Liver (tissue), 9 donors: ENCODE measurements around the gene ESRRA. TPM values are rescaled to one million over a fixed set of nuclear protein-coding genes. Genes with fewer than 3 reads are reported as not detected.

Experiments used
- DNase-seq: peaks from one replicate; pipeline ENCODE4 v3.0.0-alpha.2; 2017; ENCODE audit warnings: low spot score
- H3K27ac ChIP-seq, 2 donors: one replicate each; pipeline ENCODE4 v1.7.0; 2013; ENCODE audit warnings: inconsistent platforms in 2 of 2, low read length in 2 of 2, control low read depth in 1 of 2, low read depth in 1 of 2, mild to moderate bottlenecking in 1 of 2
- H3K27me3 ChIP-seq, 4 donors: one replicate each; pipeline versions ENCODE4 v1.6.1 to v1.7.0; 2013; ENCODE audit warnings: low read length in 3 of 4, inconsistent platforms in 1 of 4, mild to moderate bottlenecking in 1 of 4, moderate library complexity in 1 of 4; ENCODE audit not compliant: control insufficient read depth in 4 of 4, insufficient read depth in 4 of 4
- H3K36me3 ChIP-seq, 4 donors: one replicate each; pipeline versions ENCODE4 v1.6.1 to v1.7.0; 2013; ENCODE audit warnings: low read length in 3 of 4, mild to moderate bottlenecking in 3 of 4, low read depth in 1 of 4, moderate library complexity in 1 of 4; ENCODE audit not compliant: control insufficient read depth in 4 of 4, insufficient read depth in 3 of 4
- H3K4me1 ChIP-seq, 4 donors: one replicate each; pipeline versions ENCODE4 v1.6.1 to v1.7.0; 2013; ENCODE audit warnings: low read length in 3 of 4, mild to moderate bottlenecking in 3 of 4, moderate library complexity in 1 of 4; ENCODE audit not compliant: control insufficient read depth in 4 of 4, insufficient read depth in 4 of 4
- H3K4me3 ChIP-seq, 3 donors: one replicate each; pipeline versions ENCODE4 v1.6.1 to v1.7.0; 2013; ENCODE audit warnings: low read length in 3 of 3, control low read depth in 1 of 3, low read depth in 1 of 3, mild to moderate bottlenecking in 1 of 3
- H3K9ac ChIP-seq, 2 donors: one replicate each; pipeline ENCODE4 v1.7.0; 2013; ENCODE audit warnings: low read length in 2 of 2, mild to moderate bottlenecking in 2 of 2, moderate library complexity in 2 of 2, control low read depth in 1 of 2, low read depth in 1 of 2
- H3K9me3 ChIP-seq, 4 donors: one replicate each; pipeline versions ENCODE4 v1.6.1 to v1.7.0; 2013; ENCODE audit warnings: low read length in 3 of 4; ENCODE audit not compliant: control insufficient read depth in 4 of 4
- EGR1 ChIP-seq, 2 donors: IDR thresholded peaks; 2 replicates each; pipeline ENCODE4 v1.6.1; 2016 to 2018; ENCODE audit warnings: antibody characterized with exemption in 2 of 2, low read depth in 2 of 2
- FOXA1 ChIP-seq: IDR thresholded peaks from 2 replicates; pipeline ENCODE4 v1.6.1; 2016; ENCODE audit warnings: antibody characterized with exemption
- FOXA2 ChIP-seq: IDR thresholded peaks from 2 replicates; pipeline ENCODE4 v1.6.1; 2016; ENCODE audit warnings: antibody characterized with exemption
- HNF4G ChIP-seq: IDR thresholded peaks from 2 replicates; pipeline ENCODE4 v1.6.1; 2016; ENCODE audit warnings: antibody characterized with exemption
- NR2F2 ChIP-seq: IDR thresholded peaks from 2 replicates; pipeline ENCODE4 v1.6.1; 2016; ENCODE audit warnings: antibody characterized with exemption
- RXRA ChIP-seq, 2 donors: IDR thresholded peaks; 2 replicates each; pipeline ENCODE4 v1.6.1; 2017 to 2018; ENCODE audit warnings: antibody characterized with exemption in 2 of 2, mild to moderate bottlenecking in 1 of 2
- TAF1 ChIP-seq: conservative IDR thresholded peaks from 2 replicates; pipeline ENCODE4 v1.6.1; 2016; ENCODE audit warnings: antibody characterized with exemption, mild to moderate bottlenecking
- YY1 ChIP-seq: IDR thresholded peaks from 2 replicates; pipeline ENCODE4 v1.6.1; 2016; ENCODE audit warnings: antibody characterized with exemption, mild to moderate bottlenecking
- ZBTB33 ChIP-seq: IDR thresholded peaks from 2 replicates; pipeline ENCODE4 v1.6.1; 2016; ENCODE audit warnings: antibody characterized with exemption
- WGBS: extraction: QIAGEN DNeasy Blood & Tissue Kit; methylation state at CpG from one replicate; pipeline ENCODE4 v1.1.7; 2013; 5-methylcytosine and 5-hydroxymethylcytosine counted together
- polyA plus RNA-seq, 2 donors: library from polyadenylated mRNA; stranded (reverse) in 1 of 2; unstranded in 1 of 2; fragments of 200-250 nt in 1 of 2; fragments of >200 nt in 1 of 2; fragmentation: Nextera tagmentation in 1 of 2; extraction: Ambion mirVana in 1 of 2; gene quantifications; one replicate each; pipeline versions ENCODE4 v1.2.1 to v1.2.3, GENCODE V29; 2013 to 2015
- total RNA-seq, 2 donors: library from RNA; depleted of rRNA; stranded (reverse); fragments of >200 nt; gene quantifications; one replicate each; pipeline ENCODE4 v1.2.3, GENCODE V29; 2014
- TF ChIP-seq, protein P1 (sequence below): IDR thresholded peaks from 2 replicates; pipeline ENCODE4 v1.6.1; 2016; ENCODE audit warnings: antibody characterized with exemption
- TF ChIP-seq, protein P2 (sequence below): IDR thresholded peaks from 2 replicates; pipeline ENCODE4 v1.6.1; 2016; ENCODE audit warnings: antibody characterized with exemption, mild to moderate bottlenecking
- TF ChIP-seq, protein P3 (sequence below): fragments of 150-350 bp; IDR thresholded peaks from 2 replicates; pipeline ENCODE4 v1.5.1; 2017; ENCODE audit warnings: improper control_type of control experiment, low read depth, low read length; ENCODE audit not compliant: missing input control
- donor health status: healthy.
- donor health status: healthy.
- donor health status: healthy.
- donor health status: healthy.
- donor health status: healthy.

The ESRRA gene
- total and polyA plus RNA-seq, 4 donors: 13.9 to 64.8 (median 37.5) TPM

DNA sequence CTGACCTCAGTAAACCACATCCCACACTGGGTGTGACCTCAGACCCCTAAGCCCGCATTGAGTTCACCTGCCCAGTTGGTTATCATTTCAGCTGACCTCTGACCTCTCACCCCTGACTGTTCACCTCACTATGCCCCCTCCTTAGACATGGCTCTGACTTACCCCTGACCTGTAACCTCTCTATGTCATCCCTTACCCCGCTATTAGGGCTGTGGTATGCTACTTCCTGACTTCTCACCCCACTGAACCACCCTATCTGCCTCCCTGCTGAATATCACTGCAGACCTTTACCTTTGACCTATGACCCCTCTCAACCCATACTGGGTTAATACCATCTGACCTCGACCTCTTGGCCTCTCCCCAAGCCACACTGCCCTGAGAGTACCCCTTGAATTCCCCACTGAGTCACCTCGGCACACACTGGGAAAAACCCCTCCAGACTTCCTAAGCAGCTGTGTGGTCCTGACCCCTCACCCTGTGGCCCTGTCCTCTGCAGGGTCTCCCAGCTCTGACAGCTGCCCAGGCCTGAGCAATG lies 45.7 kb upstream of the ESRRA start:
- TF ChIP-seq NR2F2: peak; percentile 86
- TF ChIP-seq RXRA (IDR thresholded peaks at IDR 0.05): no peak
- H3K4me1 ChIP-seq: no peaks in the 10 kb centered on the region
- H3K9ac ChIP-seq: no peak overlapping the region
- no peaks in the 10 kb centered on the region for H3K9me3 ChIP-seq
- H3K36me3 ChIP-seq: peaks cover 0 to 14% (median 4%) of the 10 kb centered on the region in 4 donors
- WGBS: 77% methylated on average over 4 of the region's 4 CpGs
- DNase-seq: no peak
- H3K27ac ChIP-seq: no peak overlapping the region
- no peaks in the 10 kb centered on the region for H3K27me3 ChIP-seq
- no peak overlapping the region for H3K4me3 ChIP-seq

DNA sequence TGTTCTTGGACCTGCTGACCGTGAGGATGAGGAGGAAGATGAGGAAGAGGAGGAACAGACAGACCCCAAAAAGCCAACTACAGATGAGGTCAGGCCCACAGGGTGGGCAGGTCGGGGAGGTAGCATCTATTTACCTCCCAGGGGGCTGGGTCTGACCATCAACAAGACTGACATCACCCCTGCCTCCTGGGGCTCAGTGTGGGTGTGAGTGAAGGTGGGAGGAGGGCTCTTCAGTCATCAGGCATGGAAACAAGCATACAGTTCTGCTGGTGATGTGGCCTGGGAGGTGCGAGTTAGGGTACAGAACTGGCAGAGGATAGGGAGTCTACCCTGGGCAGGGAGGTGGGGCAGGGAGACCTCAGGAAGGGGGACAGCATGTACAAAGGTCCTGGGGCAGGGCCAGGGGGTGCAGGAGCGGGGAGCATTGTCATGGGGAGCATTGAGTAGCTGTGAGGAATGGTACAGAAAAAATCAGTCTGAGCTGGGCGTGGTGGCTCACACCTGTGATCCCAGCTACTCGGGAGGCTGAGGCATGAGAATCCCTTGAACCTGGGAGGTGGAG lies 45.1 kb upstream of the ESRRA start:
- no peak for DNase-seq
- no peaks in the 10 kb centered on the region for H3K4me1 ChIP-seq
- H3K9ac ChIP-seq: no peak overlapping the region
- WGBS: 93% methylated on average over 6 of the region's 6 CpGs
- TF ChIP-seq EGR1 (IDR thresholded peaks at IDR 0.05; ENCODE audit: low read depth in 2 of 2) (no peak), HNF4G (no peak), NR2F2 (no peak), FOXA1 (no peak), ZBTB33 (no peak), YY1 (no peak), TAF1 (no peak)
- TF ChIP-seq, protein P1, sequence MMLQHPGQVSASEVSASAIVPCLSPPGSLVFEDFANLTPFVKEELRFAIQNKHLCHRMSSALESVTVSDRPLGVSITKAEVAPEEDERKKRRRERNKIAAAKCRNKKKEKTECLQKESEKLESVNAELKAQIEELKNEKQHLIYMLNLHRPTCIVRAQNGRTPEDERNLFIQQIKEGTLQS: no peak
- peaks cover 0 to 14% (median 4%) of the 10 kb centered on the region in 4 donors for H3K36me3 ChIP-seq
- no peak overlapping the region for H3K4me3 ChIP-seq
- no peaks in the 10 kb centered on the region for H3K27me3 ChIP-seq
- H3K9me3 ChIP-seq: no peaks in the 10 kb centered on the region
- no peak overlapping the region for H3K27ac ChIP-seq

GRCh38 chr11:64261556-64262080 lies 43.7 kb upstream of the ESRRA start:
- H3K27me3 ChIP-seq: no peaks in the 10 kb centered on the region
- no peak overlapping the region for H3K4me3 ChIP-seq
- no peak overlapping the region for H3K9ac ChIP-seq
- no peak for DNase-seq
- WGBS: 96% methylated on average over 18 of the region's 18 CpGs
- H3K9me3 ChIP-seq: no peaks in the 10 kb centered on the region
- H3K27ac ChIP-seq: no peak overlapping the region
- no peaks in the 10 kb centered on the region for H3K4me1 ChIP-seq
- TF ChIP-seq FOXA2 (no peak), EGR1 (IDR thresholded peaks at IDR 0.05; ENCODE audit: low read depth in 2 of 2) (no peak)
- TF ChIP-seq, protein P2, sequence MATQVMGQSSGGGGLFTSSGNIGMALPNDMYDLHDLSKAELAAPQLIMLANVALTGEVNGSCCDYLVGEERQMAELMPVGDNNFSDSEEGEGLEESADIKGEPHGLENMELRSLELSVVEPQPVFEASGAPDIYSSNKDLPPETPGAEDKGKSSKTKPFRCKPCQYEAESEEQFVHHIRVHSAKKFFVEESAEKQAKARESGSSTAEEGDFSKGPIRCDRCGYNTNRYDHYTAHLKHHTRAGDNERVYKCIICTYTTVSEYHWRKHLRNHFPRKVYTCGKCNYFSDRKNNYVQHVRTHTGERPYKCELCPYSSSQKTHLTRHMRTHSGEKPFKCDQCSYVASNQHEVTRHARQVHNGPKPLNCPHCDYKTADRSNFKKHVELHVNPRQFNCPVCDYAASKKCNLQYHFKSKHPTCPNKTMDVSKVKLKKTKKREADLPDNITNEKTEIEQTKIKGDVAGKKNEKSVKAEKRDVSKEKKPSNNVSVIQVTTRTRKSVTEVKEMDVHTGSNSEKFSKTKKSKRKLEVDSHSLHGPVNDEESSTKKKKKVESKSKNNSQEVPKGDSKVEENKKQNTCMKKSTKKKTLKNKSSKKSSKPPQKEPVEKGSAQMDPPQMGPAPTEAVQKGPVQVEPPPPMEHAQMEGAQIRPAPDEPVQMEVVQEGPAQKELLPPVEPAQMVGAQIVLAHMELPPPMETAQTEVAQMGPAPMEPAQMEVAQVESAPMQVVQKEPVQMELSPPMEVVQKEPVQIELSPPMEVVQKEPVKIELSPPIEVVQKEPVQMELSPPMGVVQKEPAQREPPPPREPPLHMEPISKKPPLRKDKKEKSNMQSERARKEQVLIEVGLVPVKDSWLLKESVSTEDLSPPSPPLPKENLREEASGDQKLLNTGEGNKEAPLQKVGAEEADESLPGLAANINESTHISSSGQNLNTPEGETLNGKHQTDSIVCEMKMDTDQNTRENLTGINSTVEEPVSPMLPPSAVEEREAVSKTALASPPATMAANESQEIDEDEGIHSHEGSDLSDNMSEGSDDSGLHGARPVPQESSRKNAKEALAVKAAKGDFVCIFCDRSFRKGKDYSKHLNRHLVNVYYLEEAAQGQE: no peak
- TF ChIP-seq, protein P3, sequence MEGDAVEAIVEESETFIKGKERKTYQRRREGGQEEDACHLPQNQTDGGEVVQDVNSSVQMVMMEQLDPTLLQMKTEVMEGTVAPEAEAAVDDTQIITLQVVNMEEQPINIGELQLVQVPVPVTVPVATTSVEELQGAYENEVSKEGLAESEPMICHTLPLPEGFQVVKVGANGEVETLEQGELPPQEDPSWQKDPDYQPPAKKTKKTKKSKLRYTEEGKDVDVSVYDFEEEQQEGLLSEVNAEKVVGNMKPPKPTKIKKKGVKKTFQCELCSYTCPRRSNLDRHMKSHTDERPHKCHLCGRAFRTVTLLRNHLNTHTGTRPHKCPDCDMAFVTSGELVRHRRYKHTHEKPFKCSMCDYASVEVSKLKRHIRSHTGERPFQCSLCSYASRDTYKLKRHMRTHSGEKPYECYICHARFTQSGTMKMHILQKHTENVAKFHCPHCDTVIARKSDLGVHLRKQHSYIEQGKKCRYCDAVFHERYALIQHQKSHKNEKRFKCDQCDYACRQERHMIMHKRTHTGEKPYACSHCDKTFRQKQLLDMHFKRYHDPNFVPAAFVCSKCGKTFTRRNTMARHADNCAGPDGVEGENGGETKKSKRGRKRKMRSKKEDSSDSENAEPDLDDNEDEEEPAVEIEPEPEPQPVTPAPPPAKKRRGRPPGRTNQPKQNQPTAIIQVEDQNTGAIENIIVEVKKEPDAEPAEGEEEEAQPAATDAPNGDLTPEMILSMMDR: no peak
- peaks cover 0 to 13% (median 3%) of the 10 kb centered on the region in 4 donors for H3K36me3 ChIP-seq
